NCI-H2196 (cell line): Measurements from ENCODE around the gene CAMK1D.
A peak's percentile ranks its signal among the peaks of the same experiment; 100 is the strongest.
"Not testable (repeated sequence)": the region's sequence is repeated elsewhere in the genome, so short reads cannot be mapped to it uniquely, and the experiment has no call there.

Source experiments
- DNase-seq: peaks from one replicate; lab custom pipeline; 2025; ENCODE audit not compliant: unreplicated experiment; lab: John Stamatoyannopoulos, UW

Gene CAMK1D

GRCh38 chr10:12423896-12424295 lies 74.5 kb downstream of the CAMK1D start:
- DNase-seq, result no peak

DNA sequence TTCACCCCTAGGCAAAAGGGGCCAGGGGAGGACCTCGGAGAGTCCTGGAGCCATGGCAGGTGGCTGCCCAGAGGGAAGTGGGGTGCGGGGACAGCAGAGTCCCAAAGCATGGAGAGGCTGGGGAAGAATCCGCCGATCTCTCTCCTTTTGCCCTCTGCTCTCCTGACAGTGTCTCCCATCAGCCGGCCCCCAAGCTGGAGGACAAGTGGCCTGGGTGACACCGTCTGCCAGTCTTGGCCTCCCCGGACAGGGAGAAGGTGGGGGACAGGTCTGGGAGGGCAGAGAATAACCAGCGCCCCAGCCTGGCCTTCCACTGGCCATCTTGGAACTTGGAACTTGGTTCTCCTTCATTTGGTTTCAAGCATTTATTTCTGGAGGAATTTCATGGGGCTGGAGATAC lies 77.9 kb downstream of the CAMK1D start:
- DNase-seq, result no peak

- DNase-seq, result no peak
These were observed 79.2 kb downstream of the CAMK1D start for GRCh38 chr10:12428447-12429135.

DNA sequence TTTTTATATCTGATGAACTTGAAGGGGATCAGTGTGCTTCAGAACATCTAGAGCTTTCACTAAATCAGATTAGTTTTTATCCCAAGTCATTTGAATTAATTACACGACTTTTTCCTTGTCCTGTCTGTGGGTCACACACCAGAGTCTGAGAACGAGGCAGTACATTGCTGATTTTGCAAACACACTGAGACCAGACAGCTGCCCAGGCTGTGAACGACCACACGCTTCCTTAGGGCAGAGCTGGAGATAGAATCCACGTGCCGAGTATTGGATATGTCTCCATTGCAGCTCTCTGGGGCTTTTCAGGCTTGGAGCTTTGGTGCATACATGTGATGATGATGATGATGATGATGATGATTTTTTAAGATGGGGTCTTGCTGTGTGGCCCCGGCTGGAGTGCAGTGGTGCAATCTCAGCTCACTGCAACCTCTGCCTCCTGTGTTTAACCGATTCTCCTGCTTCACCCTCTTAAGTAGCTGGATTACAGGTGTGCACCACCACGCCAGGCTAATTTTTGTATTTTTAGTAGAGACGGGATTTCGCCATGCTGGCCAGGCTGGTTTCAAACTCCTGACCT lies 81.1 kb downstream of the CAMK1D start:
- DNase-seq, result no peak

DNA sequence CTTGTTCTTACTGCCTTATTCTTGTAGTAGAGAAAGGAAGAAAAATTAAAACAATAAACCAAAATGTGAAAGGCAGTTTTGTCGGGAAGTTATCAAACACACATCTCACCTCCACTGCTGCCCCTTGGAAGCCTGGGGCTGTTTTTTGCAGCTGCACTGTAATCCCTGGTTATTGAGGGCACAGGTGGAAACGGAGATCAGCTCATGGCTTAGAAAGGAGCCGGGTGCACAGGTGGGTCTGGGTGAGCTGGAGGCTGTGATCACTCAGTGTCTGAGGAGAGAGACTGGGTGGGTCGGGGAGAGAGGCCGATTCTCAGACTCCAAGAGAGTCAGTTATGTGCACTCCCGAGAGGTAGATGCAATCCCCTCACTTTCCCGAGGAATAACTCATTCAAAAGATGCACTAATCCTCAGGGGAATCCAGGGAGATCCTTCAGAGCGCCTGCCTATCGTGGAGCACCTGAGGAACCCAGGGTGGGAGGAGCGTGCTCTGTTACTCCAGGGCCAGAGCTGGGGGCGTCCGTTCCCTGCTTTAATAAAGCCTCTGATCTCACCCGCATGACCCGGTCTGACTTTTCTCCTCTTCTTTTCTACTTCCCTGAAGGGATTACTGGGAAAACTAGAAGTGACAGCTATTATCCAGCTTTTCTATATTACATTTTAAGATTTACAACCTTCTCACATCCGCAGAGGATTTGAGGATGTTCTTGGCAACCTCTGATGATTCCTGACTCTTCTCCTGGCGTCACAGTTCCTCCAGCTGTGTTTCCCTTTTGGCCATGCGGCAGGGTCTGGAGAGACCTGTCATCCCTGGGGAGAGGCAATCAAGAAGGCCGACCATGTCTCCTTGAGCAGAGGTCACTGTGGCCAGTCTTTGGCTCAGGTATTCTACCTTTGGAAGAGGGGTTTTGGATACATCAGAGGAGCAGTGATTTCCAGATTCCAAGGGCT lies 82.1 kb downstream of the CAMK1D start:
- no peak for DNase-seq

DNA sequence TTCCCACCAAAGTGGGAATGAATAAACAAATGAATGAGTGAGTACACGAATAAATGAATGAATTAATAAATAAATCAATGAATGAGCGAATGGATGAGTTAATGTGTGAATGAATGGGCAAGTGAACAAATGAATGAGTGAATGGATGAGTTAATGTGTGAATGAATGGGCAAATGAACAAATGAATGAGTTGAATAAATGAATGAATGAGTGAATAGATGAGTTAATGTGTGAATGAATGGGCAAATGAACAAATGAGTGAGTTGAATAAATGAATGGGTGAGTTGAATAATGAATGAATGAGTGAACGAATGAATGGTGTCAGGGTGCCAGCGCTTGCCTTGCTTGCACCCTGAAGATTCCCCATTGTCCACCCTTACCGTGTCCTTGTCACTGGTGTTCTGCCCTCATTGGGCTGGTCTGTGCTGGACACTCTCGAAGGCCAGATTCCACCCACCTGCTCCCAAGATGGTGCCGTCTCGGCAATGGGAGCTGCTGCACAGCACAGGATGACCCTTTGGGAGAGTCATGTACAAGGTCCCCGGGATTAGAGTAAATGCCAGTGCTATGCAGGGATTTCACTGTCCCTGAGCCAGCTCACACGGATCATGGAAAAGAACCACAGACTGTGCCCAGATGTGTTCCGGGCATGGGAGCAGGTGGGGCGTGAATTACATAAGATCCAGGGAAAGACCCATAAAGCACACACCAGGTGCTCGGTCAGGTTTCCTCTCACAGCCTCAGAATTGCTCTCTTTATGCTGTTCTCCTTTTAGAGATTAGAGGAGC lies 83.2 kb downstream of the CAMK1D start:
- DNase-seq, result peak; percentile 38

DNA sequence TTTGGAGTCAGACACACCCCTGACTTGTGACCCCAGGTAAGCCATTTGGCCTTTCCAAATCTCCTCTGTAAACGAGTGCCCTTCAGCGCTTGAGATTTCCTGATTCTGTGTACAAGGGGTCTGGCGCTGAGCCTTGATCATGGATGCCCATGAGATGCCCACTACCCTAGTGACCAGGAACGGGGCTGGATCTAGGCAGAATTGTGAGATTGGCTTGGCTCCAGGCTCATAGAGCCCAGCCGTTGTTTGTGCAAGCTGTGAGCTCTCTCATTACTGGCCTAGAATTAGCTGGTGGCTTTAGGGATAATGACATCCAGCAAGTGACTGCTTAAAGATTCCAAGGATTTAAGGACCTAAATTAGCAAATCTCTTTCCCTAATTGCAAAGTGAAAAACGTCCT lies 84.9 kb downstream of the CAMK1D start:
- no peak for DNase-seq

DNA sequence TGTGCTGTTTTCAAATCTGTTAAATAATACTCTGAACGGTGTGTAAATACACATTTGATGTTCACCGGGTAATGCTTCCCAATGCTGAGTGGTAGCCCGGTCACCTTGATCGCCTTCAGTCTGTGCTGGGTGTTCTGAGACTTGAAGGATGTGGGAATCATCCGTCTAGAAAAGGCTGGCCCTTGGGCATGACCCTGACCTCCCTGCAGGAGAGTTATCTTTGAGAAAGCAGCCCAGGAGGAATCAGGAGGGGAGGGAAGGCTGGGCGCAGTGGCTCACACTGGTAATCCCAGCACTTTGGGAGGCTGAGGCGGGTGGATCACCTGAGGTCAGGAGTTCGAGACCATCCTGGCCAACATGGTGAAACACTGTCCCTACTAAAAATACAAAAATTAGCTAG lies 85.3 kb downstream of the CAMK1D start:
- not testable (repeated sequence) for DNase-seq

DNA sequence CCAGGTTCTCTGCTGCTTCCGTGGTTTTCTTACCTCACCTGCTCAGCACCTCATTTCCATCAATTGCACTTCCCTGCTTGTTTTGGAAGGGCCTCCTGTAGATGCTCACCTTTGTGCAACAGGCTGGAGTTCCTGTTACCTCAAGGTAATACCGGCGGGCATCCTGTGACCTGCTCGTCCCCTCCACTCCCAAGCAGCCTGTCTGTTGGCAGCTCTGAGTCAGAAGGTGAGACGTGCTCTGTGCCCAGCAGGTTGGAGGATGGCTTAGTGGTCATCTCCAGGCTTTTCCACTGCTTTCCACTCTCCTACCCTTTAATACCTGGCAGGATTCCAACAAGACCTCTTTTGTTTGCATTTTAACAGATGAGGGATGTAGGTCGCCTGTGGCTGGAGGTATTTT lies 86.0 kb downstream of the CAMK1D start:
- no peak for DNase-seq

GRCh38 chr10:12438919-12439692 lies 89.8 kb downstream of the CAMK1D start:
- DNase-seq, result no peak

DNA sequence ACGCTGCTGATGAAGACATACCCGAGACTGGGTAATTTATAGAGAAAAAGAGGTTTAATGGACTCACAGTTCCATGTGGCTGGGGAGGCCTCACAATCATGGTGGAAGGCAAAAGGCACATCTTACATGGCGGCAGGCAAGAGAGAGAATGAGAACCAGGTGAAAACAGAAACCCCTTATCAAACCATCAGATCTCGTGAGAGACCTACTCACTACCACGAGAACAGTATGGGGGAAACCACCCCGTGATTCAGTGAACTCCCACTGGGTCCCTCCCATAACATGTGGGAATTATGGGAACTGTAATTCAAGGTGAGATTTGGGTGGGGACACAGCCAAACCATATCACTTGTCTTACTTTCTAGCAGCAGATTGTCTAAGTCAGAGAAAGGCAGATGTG lies 90.4 kb downstream of the CAMK1D start:
- DNase-seq, result not testable (repeated sequence)

DNA sequence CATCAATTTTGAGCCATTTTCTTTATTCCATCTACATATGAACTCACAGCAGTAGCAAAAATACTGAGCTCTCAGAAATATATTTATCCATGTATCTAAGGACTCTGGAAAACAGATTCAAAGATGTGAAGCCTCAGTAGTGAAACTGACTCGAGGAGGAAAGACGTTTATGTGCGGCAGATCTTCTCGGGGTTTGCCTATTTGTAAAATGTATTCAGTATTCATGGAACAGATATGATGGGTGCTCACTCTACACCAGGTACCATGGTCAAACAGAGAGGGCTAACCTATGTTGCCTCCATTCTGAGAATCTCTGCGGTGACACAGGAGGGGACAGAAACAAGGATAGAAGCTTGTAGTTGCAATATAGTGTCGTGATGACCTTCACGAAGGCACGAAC lies 93.7 kb downstream of the CAMK1D start:
- DNase-seq, result no peak

DNA sequence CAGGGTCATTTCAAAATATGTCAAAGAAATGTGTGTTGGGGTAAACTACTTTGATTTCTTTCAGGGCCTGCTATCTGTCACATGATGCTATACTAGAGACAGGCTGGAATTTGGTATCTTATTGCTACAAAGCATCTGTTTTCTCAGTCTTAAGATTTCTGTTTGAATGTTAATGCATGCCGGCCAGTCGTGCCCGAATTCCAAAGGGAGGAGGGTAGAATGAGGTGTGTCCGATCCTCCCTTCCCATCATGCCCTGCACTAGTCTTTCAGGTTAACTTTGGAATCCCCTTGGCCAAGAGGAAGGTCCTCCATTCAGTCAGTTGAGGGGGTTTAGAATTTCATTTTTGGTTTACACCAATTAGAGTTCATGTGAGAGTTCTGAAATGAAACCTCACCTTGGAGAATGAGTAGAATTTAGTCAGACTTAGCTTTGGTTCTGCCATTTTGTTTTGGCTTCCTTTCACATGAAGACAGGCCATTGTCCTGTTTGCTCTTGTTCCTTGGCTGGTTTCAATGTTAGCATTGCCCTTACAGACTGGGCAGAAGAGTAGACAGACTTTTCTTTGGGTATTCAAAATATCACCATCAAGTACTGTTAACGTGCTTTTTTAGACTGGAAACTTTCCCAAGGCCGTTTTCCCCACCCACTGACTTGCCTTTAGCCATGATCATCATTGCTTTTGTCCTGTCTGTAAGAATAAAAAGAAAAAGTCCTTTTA lies 95.8 kb downstream of the CAMK1D start:
- no peak for DNase-seq

GRCh38 chr10:12445701-12446334 lies 96.5 kb downstream of the CAMK1D start:
- DNase-seq, result no peak

DNA sequence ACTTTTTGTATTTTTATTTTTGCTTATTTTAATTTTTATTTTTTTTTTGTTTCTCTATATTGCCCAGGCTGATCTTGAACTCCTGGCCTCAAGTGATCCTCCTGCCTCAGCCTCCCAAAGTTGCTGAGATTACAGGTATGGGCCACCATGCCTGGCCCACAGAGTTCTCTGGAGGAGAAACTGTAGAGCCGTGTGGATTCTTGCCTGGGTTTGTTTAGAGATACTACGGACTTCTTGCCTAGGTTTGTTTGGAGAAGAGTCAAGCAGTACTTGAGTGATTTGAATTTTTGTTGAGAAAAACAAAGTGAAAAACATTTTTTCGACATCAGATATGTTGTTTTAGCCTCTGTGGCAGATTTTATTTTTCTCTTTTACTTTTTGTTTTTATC lies 99.0 kb downstream of the CAMK1D start:
- DNase-seq, result no peak

DNA sequence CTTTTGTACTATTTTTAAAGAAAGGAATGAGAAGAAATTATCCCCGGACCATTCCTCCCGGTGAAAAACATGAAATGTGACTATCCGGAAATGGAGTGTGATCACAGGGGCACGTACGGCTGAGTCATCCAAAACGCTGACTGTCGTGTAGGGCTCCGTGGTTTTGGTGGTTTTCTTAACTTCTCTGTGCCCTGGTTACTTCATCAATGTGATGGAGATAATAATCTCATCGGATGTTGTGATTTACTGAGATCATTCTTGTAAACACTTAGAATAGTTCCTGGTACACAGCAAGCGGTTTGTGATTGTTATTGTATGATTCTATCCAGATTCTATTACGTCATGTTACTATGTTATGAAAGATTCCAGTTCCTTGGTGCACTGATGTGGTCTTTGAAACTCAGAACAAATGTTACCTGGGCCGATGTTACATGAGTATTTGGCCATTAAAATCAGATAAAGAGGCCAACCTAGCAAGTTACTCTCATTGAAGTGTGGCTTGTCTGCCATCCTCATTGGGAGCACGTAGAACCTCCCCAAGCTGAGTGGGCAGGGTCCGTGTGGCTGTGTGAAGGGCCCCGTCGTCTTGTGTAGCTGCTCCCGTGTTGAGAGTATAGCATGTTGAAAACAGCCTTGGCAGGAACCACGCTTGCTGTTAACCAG lies 99.5 kb downstream of the CAMK1D start:
- no peak for DNase-seq

DNA sequence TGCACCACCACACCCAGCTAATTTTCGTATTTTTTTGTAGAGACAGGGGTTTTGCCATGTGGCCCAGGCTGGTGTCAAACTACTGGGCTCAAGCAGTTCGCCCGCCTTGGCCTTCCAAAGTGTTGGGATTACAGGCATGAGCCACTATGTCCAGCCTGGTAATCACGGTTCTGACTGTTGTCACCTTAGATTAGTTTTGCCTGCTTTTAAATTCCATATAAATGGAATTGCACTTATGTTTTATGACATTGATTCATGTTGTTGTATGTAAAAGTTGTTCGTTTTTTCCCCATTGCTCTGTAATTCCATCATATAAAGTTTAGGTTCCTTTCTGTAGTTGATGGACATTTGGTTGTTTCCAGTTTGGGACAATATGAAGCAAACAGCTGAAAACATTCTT lies 106.0 kb downstream of the CAMK1D start:
- DNase-seq, result no peak

GRCh38 chr10:12455766-12456165 lies 106.4 kb downstream of the CAMK1D start:
- peak; percentile 8 for DNase-seq

- DNase-seq, result no peak
These were observed 110.0 kb downstream of the CAMK1D start for GRCh38 chr10:12459340-12459739.
